NB4 (cell line): Measurements from ENCODE around the gene MESD.

Experiments
- MYC ChIP-seq: IDR thresholded peaks from 2 replicates; pipeline ENCODE4 v1.6.1; 2011; ENCODE audit warnings: low read depth, low read length
- POLR2A ChIP-seq: IDR thresholded peaks from 2 replicates; pipeline ENCODE4 v1.6.1; 2011; ENCODE audit warnings: mild to moderate bottlenecking; ENCODE audit not compliant: insufficient read length; ENCODE audit errors: extremely low read depth
- TF ChIP-seq, protein P1 (sequence below): IDR thresholded peaks from 2 replicates; pipeline ENCODE4 v1.6.1; 2011; ENCODE audit warnings: low read depth, low read length
- TF ChIP-seq, protein P2 (sequence below): IDR thresholded peaks from one replicate; pipeline ENCODE4 v1.5.1; 2012; ENCODE audit warnings: low read depth, low read length

- TF ChIP-seq, protein P1, sequence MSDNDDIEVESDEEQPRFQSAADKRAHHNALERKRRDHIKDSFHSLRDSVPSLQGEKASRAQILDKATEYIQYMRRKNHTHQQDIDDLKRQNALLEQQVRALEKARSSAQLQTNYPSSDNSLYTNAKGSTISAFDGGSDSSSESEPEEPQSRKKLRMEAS = no peak
- TF ChIP-seq, protein P2, sequence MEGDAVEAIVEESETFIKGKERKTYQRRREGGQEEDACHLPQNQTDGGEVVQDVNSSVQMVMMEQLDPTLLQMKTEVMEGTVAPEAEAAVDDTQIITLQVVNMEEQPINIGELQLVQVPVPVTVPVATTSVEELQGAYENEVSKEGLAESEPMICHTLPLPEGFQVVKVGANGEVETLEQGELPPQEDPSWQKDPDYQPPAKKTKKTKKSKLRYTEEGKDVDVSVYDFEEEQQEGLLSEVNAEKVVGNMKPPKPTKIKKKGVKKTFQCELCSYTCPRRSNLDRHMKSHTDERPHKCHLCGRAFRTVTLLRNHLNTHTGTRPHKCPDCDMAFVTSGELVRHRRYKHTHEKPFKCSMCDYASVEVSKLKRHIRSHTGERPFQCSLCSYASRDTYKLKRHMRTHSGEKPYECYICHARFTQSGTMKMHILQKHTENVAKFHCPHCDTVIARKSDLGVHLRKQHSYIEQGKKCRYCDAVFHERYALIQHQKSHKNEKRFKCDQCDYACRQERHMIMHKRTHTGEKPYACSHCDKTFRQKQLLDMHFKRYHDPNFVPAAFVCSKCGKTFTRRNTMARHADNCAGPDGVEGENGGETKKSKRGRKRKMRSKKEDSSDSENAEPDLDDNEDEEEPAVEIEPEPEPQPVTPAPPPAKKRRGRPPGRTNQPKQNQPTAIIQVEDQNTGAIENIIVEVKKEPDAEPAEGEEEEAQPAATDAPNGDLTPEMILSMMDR = no peak
- no peak for TF ChIP-seq POLR2A
- no peak for TF ChIP-seq MYC
Observed at GRCh38 chr15:80929689-80930088, 59.9 kb downstream of the MESD start.
